AG04449 (cell line): Measurements from ENCODE around the gene TTLL11.

Experiments used
- CTCF ChIA-PET: fragments of 350-600 bp; formaldehyde crosslinking; extraction: SDS; loops from one replicate; lab custom pipeline; 2021; ENCODE audit warnings: antibody characterized with exemption; lab: Yijun Ruan, JAX
- POLR2A ChIA-PET: fragments of 400-600, 350-600 bp; formaldehyde crosslinking; extraction: SDS; loops from one replicate; lab custom pipeline; 2020; ENCODE audit warnings: antibody characterized with exemption, inconsistent platforms; lab: Yijun Ruan, JAX
- DNase-seq: peaks from one replicate; pipeline ENCODE4 v3.0.0-alpha.2; 2010; ENCODE audit warnings: low read depth, low spot score
- H3K4me3 ChIP-seq: 2 replicates; pipeline ENCODE4 v1.5.1; 2011; ENCODE audit warnings: low read depth, mild to moderate bottlenecking, control low read depth, low read length
- TF ChIP-seq, protein P1 (sequence below): IDR thresholded peaks from one replicate; pipeline ENCODE4 v1.5.1; 2011; ENCODE audit warnings: mild to moderate bottlenecking, moderate library complexity, low read length, control low read depth, inconsistent platforms; ENCODE audit not compliant: insufficient read depth; ENCODE audit errors: missing control alignments

The TTLL11 gene

DNA sequence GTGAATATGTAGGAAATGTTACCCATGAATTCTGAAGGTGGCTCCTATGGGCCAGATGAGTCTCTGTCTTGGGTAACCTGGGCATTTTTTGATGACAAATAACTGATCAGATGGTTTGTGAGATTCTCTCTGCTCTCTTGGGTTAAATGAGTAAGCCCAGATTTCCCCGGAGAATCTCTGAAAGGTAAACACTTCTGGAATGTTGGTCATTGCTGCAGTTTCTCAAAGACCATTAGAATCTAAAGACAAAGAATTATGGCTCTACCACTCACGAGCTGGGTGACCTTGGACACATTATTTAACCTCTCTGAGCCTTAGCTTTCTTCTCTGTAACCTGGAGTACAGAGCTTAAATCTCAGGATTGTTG, 250.5 kb downstream of the TTLL11 start:
- H3K4me3 ChIP-seq: no peak overlapping the region
- DNase-seq: no peak
- CTCF ChIA-PET: interaction anchor here (1.1 to 1.6 kb wide), 2 partner anchors 9 to 148 kb away, joined by 3 to 5 read pairs; no protein-coding TSS in a partner anchor
- POLR2A ChIA-PET: no interaction called here
- TF ChIP-seq, protein P1, sequence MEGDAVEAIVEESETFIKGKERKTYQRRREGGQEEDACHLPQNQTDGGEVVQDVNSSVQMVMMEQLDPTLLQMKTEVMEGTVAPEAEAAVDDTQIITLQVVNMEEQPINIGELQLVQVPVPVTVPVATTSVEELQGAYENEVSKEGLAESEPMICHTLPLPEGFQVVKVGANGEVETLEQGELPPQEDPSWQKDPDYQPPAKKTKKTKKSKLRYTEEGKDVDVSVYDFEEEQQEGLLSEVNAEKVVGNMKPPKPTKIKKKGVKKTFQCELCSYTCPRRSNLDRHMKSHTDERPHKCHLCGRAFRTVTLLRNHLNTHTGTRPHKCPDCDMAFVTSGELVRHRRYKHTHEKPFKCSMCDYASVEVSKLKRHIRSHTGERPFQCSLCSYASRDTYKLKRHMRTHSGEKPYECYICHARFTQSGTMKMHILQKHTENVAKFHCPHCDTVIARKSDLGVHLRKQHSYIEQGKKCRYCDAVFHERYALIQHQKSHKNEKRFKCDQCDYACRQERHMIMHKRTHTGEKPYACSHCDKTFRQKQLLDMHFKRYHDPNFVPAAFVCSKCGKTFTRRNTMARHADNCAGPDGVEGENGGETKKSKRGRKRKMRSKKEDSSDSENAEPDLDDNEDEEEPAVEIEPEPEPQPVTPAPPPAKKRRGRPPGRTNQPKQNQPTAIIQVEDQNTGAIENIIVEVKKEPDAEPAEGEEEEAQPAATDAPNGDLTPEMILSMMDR: no peak

DNA sequence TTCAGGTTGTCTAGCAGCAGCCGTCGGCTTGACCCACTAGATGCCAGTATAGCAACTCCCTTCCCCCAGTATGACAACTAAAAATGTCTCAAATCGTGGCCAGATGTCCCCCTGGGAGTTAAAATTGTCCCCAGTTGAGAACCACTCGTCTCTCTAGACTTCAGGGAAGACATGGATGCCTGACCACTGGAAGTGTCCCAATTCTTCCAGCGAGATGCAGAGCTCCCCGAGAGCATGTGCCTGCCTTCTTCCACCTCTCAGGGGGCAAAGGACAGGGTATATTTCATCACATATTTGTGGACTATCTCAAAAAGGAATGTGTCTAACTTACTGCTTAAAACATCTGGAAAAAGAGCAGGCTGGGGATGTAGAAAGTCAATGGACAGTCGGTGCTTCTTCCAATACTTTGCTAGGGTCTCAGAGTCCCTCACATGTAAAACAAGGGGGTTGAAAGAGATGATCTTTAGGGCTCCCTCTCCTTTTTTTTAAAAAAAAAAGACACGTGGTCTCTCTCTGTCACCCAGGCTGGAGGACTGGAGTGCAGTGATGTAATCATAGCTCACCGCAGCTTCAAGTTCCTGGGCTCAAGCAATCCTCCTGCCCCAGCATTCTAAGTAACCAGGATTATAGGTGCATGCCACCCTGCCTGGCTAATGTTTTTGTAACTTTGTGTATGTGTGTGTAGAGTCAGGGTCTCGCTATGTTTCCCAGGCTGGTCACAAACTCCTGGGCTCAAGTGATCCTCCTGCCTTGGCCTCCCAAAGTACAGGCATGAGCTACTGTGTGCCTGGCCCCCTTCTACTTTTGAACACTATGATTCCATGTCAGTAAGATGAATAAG, 251.1 kb downstream of the TTLL11 start:
- TF ChIP-seq, protein P1: no peak
- H3K4me3 ChIP-seq: no peak overlapping the region
- ChIA-PET CTCF (interaction anchor here (1.1 to 1.6 kb wide), 3 partner anchors 9 to 149 kb away, joined by 3 to 5 read pairs (median 3); no protein-coding TSS in a partner anchor), POLR2A (no interaction called here)
- no peak for DNase-seq

DNA sequence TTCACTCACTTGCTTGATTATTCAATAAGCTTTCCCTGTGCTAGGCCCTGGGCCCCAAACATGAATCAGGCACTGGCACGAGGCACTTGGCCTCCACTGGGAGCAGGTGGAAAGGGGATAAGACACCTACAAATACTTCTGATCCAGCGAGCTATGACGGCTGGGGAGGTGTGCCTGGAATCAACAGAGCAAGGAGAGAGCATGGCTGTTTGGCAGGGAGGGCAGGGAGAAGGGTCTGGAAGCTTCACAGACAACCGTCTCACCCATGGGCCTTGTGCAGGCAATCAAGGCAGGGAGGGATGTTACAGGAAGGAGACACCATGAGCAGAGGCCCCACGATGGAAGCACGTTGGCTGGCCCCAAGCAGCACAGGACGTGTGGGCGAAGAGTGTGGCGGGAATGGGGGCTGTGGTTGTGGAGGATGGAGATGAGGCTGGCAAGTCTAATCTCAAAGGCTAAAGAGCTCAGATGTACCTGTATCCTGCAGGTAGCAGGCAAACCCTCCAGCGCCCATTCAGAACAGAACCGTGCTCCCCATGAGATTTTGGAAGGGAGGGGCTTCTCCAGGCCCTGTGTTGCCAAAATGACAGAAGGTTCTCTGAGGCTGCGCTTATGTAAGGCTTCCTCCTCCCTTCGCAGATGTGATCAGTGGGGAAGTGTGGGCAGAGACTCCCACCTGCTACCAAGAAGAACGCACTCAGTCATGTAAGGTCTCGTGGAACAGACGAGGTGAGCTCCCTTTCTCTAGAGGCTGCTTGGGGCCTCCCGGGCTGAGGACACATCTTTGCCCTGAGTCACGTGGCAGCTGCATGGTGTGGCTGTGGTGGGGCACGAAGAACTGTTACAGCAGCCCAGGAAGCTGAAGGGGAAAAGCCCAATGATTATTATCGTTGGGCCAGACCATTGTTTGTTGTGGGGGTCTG, 252.0 kb downstream of the TTLL11 start:
- TF ChIP-seq, protein P1: no peak
- no peak for DNase-seq
- no peak overlapping the region for H3K4me3 ChIP-seq
- CTCF ChIA-PET: interaction anchor here (1.1 kb wide), 1 partner anchor 147 kb away, joined by 3 read pairs; no protein-coding TSS in a partner anchor
- POLR2A ChIA-PET: no interaction called here

DNA sequence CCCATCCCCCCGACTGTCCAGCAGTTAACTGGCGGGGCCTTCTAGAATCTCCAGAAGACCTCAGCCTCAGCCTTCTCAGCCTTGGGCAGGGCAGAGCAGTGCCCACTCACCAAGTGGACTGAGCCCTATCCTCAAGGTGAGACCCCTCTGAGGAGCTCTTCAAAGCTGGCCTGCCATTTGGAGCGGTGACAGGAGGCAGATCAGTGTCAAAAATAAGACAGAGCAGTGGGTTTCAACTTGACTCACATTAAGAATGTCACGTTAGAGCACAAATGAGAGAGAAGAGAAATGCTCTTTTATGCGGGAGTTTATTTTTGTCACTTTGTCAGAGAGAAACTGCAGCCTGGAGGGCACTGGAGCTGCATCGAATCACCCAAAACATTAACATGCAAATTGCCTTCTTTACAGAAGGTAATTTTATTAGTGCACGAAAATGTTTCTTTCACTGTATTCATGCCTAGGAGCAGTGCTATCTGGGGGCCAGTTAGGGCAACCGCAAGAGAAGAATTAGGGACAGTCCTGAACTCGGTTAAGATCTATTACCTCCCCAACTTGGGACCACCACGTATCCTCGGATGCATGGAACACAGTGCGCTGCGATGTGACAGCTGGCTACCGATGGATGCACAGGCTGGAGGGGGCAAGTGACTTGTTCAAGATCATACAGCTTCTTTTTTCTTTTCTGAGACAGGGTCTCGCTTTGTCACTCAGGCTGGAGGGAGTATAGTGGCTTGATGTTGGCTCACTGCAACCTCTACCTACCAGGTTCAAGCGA, 253.2 kb downstream of the TTLL11 start:
- DNase-seq: no peak
- CTCF ChIA-PET: no interaction called here

DNA sequence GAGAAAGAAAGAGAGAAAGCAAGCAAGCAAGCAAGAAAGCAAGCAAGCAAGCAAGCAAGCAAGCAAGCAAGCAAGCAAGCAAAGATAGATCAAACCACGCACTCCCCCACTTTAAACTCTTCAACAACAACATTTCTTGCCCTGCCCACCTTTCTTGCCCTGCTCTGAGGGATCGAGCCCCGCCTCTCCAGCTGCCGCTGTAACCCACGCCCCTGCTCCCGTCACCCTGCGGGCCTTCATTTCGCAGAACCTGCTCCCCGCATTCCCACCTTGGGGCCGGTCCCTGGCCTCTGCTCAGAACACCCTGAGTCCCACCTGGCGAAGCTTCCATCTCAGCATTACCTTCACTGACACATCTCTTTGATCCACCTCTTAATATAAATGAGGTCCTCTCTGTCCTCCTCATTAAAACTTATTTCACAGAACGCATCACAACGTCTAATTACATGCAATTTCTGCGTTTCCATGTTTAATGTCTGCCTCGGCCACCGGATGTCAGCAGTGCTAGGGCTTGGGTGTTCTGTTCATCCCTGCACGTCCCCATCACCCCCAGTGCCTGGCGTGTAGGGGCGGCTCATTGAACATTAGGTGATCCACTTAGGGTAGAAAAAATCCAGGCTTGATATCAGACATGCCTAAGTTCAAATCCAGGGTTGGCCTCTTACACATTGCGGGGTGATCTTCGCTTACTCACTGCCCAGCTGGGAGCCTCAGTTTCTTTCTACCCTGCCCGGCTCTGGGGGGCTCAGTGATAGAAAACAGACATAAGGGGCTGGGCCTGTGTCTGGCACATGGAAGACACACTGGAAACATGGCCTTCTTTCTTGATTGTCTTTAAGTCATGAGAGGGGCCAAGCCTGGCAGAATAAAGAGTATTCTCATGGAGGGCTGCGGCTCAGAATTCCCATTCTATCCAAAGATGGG, 254.1 kb downstream of the TTLL11 start:
- no peak overlapping the region for H3K4me3 ChIP-seq
- TF ChIP-seq, protein P1: no peak
- ChIA-PET CTCF (no interaction called here), POLR2A (no interaction called here)
- DNase-seq: no peak

More for the DNA sequence above, 253.2 kb downstream of the TTLL11 start:
- no peak overlapping the region for H3K4me3 ChIP-seq
- TF ChIP-seq, protein P1: no peak
- POLR2A ChIA-PET: no interaction called here
